GM19395 (cell line): ENCODE measurements around the gene NTM.

Experiments used
- ATAC-seq: cut with Tn5 transposase; IDR thresholded peaks from one replicate; pipeline ENCODE4 v1.9.1; 2021; ENCODE audit warnings: mild to moderate bottlenecking, moderate library complexity; ENCODE audit not compliant: unreplicated experiment

The NTM gene

GRCh38 chr11:132114185-132114584, 743.8 kb downstream of the NTM start:
- no peak for ATAC-seq

- no peak for ATAC-seq
Observed at GRCh38 chr11:132114743-132115142, 744.3 kb downstream of the NTM start.

- ATAC-seq, result no peak
Observed at GRCh38 chr11:132115454-132115853, 745.0 kb downstream of the NTM start.

- ATAC-seq, result no peak
Observed at GRCh38 chr11:132116516-132116915, 746.1 kb downstream of the NTM start.

- ATAC-seq, result no peak
Observed at GRCh38 chr11:132118661-132119060, 748.2 kb downstream of the NTM start.

- ATAC-seq, result no peak
Observed at GRCh38 chr11:132119573-132119972, 749.2 kb downstream of the NTM start.

- ATAC-seq, result no peak
Observed at GRCh38 chr11:132122735-132123134, 752.3 kb downstream of the NTM start.

GRCh38 chr11:132123449-132123848, 753.0 kb downstream of the NTM start:
- no peak for ATAC-seq

- no peak for ATAC-seq
Observed at GRCh38 chr11:132123854-132124835, 753.7 kb downstream of the NTM start.

GRCh38 chr11:132125988-132126871, 755.8 kb downstream of the NTM start:
- ATAC-seq, result no peak

- no peak for ATAC-seq
Observed at GRCh38 chr11:132126973-132127899, 756.8 kb downstream of the NTM start.

- ATAC-seq, result no peak
Observed at GRCh38 chr11:132127900-132128288, 757.5 kb downstream of the NTM start.

- ATAC-seq, result no peak
Observed at GRCh38 chr11:132131047-132131446, 760.6 kb downstream of the NTM start.

GRCh38 chr11:132131961-132132360, 761.5 kb downstream of the NTM start:
- ATAC-seq, result no peak

GRCh38 chr11:132134322-132134721, 763.9 kb downstream of the NTM start:
- no peak for ATAC-seq

GRCh38 chr11:132137289-132137980, 767.0 kb downstream of the NTM start:
- ATAC-seq, result no peak

GRCh38 chr11:132137981-132138313, 767.5 kb downstream of the NTM start:
- no peak for ATAC-seq

- no peak for ATAC-seq
Observed at GRCh38 chr11:132139181-132139580, 768.8 kb downstream of the NTM start.

GRCh38 chr11:132140056-132140455, 769.6 kb downstream of the NTM start:
- ATAC-seq, result no peak

GRCh38 chr11:132142121-132142520, 771.7 kb downstream of the NTM start:
- no peak for ATAC-seq
